OCI-LY1 (cell line): Measurements from ENCODE around the gene STAB1.

Experiments used
- H2AFZ ChIP-seq: fragments of 200-600 bp; sonication (generic), shearing (Covaris generic); 2 replicates; pipeline ENCODE4 v1.6.0; 2014; ENCODE audit warnings: antibody characterized with exemption, mild to moderate bottlenecking, low read length
- H3F3A ChIP-seq: fragments of 200-600 bp; sonication (generic), shearing (Covaris generic); 2 replicates; pipeline ENCODE4 v1.6.0; 2014; ENCODE audit warnings: mild to moderate bottlenecking, antibody characterized with exemption, low read length, moderate library complexity; ENCODE audit not compliant: insufficient read depth
- H3K27ac ChIP-seq: fragments of 200-600 bp; sonication (generic); 2 replicates; pipeline ENCODE4 v1.5.1; 2014; ENCODE audit warnings: low read length, mixed run types, mild to moderate bottlenecking, low read depth; ENCODE audit not compliant: poor library complexity, severe bottlenecking
- H3K27me3 ChIP-seq: fragments of 200-600 bp; sonication (generic); 2 replicates; pipeline ENCODE4 v1.6.0; 2014; ENCODE audit warnings: antibody characterized with exemption, mild to moderate bottlenecking, low read length, moderate library complexity; ENCODE audit not compliant: insufficient read depth
- H3K36me3 ChIP-seq: fragments of 200-600 bp; sonication (generic); 2 replicates; pipeline ENCODE4 v1.6.1; 2014; ENCODE audit warnings: mild to moderate bottlenecking, antibody characterized with exemption, low read length, moderate library complexity, mixed read lengths; ENCODE audit not compliant: insufficient read depth
- H3K4me1 ChIP-seq: fragments of 200-600 bp; sonication (generic); 2 replicates; pipeline ENCODE4 v1.5.1; 2014; ENCODE audit warnings: mild to moderate bottlenecking, low read length, moderate library complexity; ENCODE audit not compliant: insufficient read depth, severe bottlenecking
- H3K4me2 ChIP-seq: fragments of 200-600 bp; sonication (generic), shearing (Covaris generic); 2 replicates; pipeline ENCODE4 v1.6.1; 2014; ENCODE audit warnings: low read length
- H3K4me3 ChIP-seq: fragments of 200-600 bp; sonication (generic); 2 replicates; pipeline ENCODE4 v1.5.1; 2014; ENCODE audit warnings: low read length, low read depth, mild to moderate bottlenecking, mixed read lengths; ENCODE audit not compliant: poor library complexity, severe bottlenecking
- H3K79me2 ChIP-seq: fragments of 200-600 bp; shearing (Covaris generic); 2 replicates; pipeline ENCODE4 v1.6.1; 2016; ENCODE audit warnings: mixed run types, low read length, mixed read lengths; ENCODE audit not compliant: insufficient read depth
- H3K9ac ChIP-seq: fragments of 200-600 bp; sonication (generic), shearing (Covaris generic); 2 replicates; pipeline ENCODE4 v1.6.1; 2014; ENCODE audit warnings: mild to moderate bottlenecking, low read length, mixed read lengths
- H3K9me2 ChIP-seq: fragments of 200-600 bp; sonication (generic), shearing (Covaris generic); 2 replicates; pipeline ENCODE4 v1.6.1; 2014; ENCODE audit warnings: low read depth, mild to moderate bottlenecking, low read length, mixed read lengths
- H3K9me3 ChIP-seq: fragments of 200-600 bp; shearing (Covaris generic); 2 replicates; pipeline ENCODE4 v1.6.1; 2014; ENCODE audit warnings: low read length, mixed read lengths
- H4K20me1 ChIP-seq: fragments of 200-600 bp; sonication (generic), shearing (Covaris generic); 2 replicates; pipeline ENCODE4 v1.6.0; 2016; ENCODE audit warnings: mild to moderate bottlenecking, low read length; ENCODE audit not compliant: insufficient read depth
- CTCF ChIP-seq: fragments of 200-600 bp; sonication (generic), shearing (Covaris generic); IDR thresholded peaks from 2 replicates; pipeline ENCODE4 v1.5.1; 2017; ENCODE audit warnings: mild to moderate bottlenecking, antibody characterized with exemption, low read length, moderate library complexity, mixed read lengths
- EZH2 ChIP-seq: fragments of 200-600 bp; sonication (generic), shearing (Covaris generic); IDR thresholded peaks from 2 replicates; pipeline ENCODE4 v1.8.0; 2017; ENCODE audit warnings: borderline replicate concordance, mixed run types, mild to moderate bottlenecking, antibody characterized with exemption, low read length, moderate library complexity, mixed read lengths

STAB1 gene

GRCh38 chr3:52494886-52495495 is at the start of gene STAB1:
TSS of gene STAB1 (plus strand) at chr3:52495338. CDS start at chr3:52495414, 76 bp downstream.
- Histone ChIP-seq H3K9me3 (no peaks in the 10 kb centered on the region), H3F3A (no peaks in the 10 kb centered on the region), H3K27me3 (no peaks in the 10 kb centered on the region; the same call in 1 of the 2 replicates), H3K9me2 (no peaks in the 10 kb centered on the region), H3K4me2 (no peak within 1 kb of the TSS), H3K9ac (no peak within 1 kb of the TSS), H3K4me1 (no peaks in the 10 kb centered on the region), H3K36me3 (peaks cover 32% of the 10 kb centered on the region; the same call in 1 of the 2 replicates), H3K79me2 (no peaks in the 10 kb centered on the region), H4K20me1 (no peaks in the 10 kb centered on the region), H3K27ac (no peak within 1 kb of the TSS), H3K4me3 (no peak within 1 kb of the TSS), H2AFZ (no peak within 1 kb of the TSS)
- TF ChIP-seq CTCF (no peak), EZH2 (no peak)

GRCh38 chr3:52446042-52446441 is 49.1 kb upstream of the STAB1 start:
- Histone ChIP-seq H3K4me3 (no peak overlapping the region), H3K27ac (no peak overlapping the region), H3K36me3 (no peaks in the 10 kb centered on the region), H3K4me1 (peaks cover 11% of the 10 kb centered on the region), H3K27me3 (peaks cover 9% of the 10 kb centered on the region; the same call in 1 of the 2 replicates), H3K79me2 (no peaks in the 10 kb centered on the region), H3K9ac (no peak overlapping the region), H4K20me1 (no peaks in the 10 kb centered on the region), H3K4me2 (no peak overlapping the region), H3K9me3 (no peaks in the 10 kb centered on the region), H3K9me2 (no peaks in the 10 kb centered on the region), H3F3A (no peaks in the 10 kb centered on the region), H2AFZ (no peak overlapping the region)
- TF ChIP-seq EZH2 (no peak), CTCF (no peak)

- H3K9me3 ChIP-seq = no peaks in the 10 kb centered on the region
- H3K4me1 ChIP-seq = peaks cover 11% of the 10 kb centered on the region
- H3K79me2 ChIP-seq = no peaks in the 10 kb centered on the region
- H3K4me2 ChIP-seq = no peak overlapping the region
- no peak overlapping the region for H3K4me3 ChIP-seq
- H3K27me3 ChIP-seq = peaks cover 4% of the 10 kb centered on the region; the same call in 1 of the 2 replicates
- H2AFZ ChIP-seq = no peak overlapping the region
- H3K9me2 ChIP-seq = no peaks in the 10 kb centered on the region
- no peaks in the 10 kb centered on the region for H3K36me3 ChIP-seq
- H3F3A ChIP-seq = no peaks in the 10 kb centered on the region
- TF ChIP-seq EZH2 (no peak), CTCF (peak; percentile 99)
- H4K20me1 ChIP-seq = no peaks in the 10 kb centered on the region
- H3K27ac ChIP-seq = no peak overlapping the region
- no peak overlapping the region for H3K9ac ChIP-seq
Observed at GRCh38 chr3:52446631-52447511, 48.3 kb upstream of the STAB1 start.
